Measurements from ENCODE around the gene GHRH.

The GHRH gene

GRCh38 chr20:37291724-37292126, 30.1 kb upstream of the GHRH start:
- no peak for DNase-seq (ENCODE audit: low read depth in 1 of 2, low spot score in 1 of 2)

GRCh38 chr20:37290158-37290810, 28.7 kb upstream of the GHRH start:
- DNase-seq (ENCODE audit: low read depth in 1 of 2, low spot score in 1 of 2), result no peak

GRCh38 chr20:37288091-37288490, 26.5 kb upstream of the GHRH start:
- DNase-seq (ENCODE audit: low read depth in 1 of 2, low spot score in 1 of 2), result no peak

GRCh38 chr20:37285664-37286374, 24.2 kb upstream of the GHRH start:
- no peak for DNase-seq (ENCODE audit: low read depth in 1 of 2, low spot score in 1 of 2)

- DNase-seq (ENCODE audit: low read depth in 1 of 2, low spot score in 1 of 2), result no peak
These were observed 23.1 kb upstream of the GHRH start for GRCh38 chr20:37284691-37285161.

GRCh38 chr20:37283530-37284195, 22.0 kb upstream of the GHRH start:
- DNase-seq (ENCODE audit: low read depth in 1 of 2, low spot score in 1 of 2), result no peak

- DNase-seq (ENCODE audit: low read depth in 1 of 2, low spot score in 1 of 2), result no peak
These were observed 20.9 kb upstream of the GHRH start for GRCh38 chr20:37282556-37282955.

- no peak for DNase-seq (ENCODE audit: low read depth in 1 of 2, low spot score in 1 of 2)
These were observed 18.8 kb upstream of the GHRH start for GRCh38 chr20:37280403-37280802.

- DNase-seq (ENCODE audit: low read depth in 1 of 2, low spot score in 1 of 2), result no peak
These were observed 18.2 kb upstream of the GHRH start for GRCh38 chr20:37279820-37280219.

GRCh38 chr20:37278966-37279590, 17.5 kb upstream of the GHRH start:
- DNase-seq (ENCODE audit: low read depth in 1 of 2, low spot score in 1 of 2), result no peak

- DNase-seq (ENCODE audit: low read depth in 1 of 2, low spot score in 1 of 2), result no peak
These were observed 15.6 kb upstream of the GHRH start for GRCh38 chr20:37277253-37277593.

GRCh38 chr20:37276494-37277252, 15.1 kb upstream of the GHRH start:
- DNase-seq (ENCODE audit: low read depth in 1 of 2, low spot score in 1 of 2), result no peak

GRCh38 chr20:37274851-37275524, 13.4 kb upstream of the GHRH start:
- no peak for DNase-seq (ENCODE audit: low read depth in 1 of 2, low spot score in 1 of 2)

GRCh38 chr20:37273988-37274387, 12.4 kb upstream of the GHRH start:
- no peak for DNase-seq (ENCODE audit: low read depth in 1 of 2, low spot score in 1 of 2)

- DNase-seq (ENCODE audit: low read depth in 1 of 2, low spot score in 1 of 2), result no peak
These were observed 9.8 kb upstream of the GHRH start for GRCh38 chr20:37271421-37271768.

GRCh38 chr20:37270576-37271420, 9.2 kb upstream of the GHRH start:
- DNase-seq (ENCODE audit: low read depth in 1 of 2, low spot score in 1 of 2), result no peak

- DNase-seq (ENCODE audit: low read depth in 1 of 2, low spot score in 1 of 2), result no peak
These were observed 6.2 kb upstream of the GHRH start for GRCh38 chr20:37267667-37268313.

GRCh38 chr20:37266940-37267666, 5.5 kb upstream of the GHRH start:
- no peak for DNase-seq (ENCODE audit: low read depth in 1 of 2, low spot score in 1 of 2)

GRCh38 chr20:37265152-37265551, 3.5 kb upstream of the GHRH start:
- DNase-seq (ENCODE audit: low read depth in 1 of 2, low spot score in 1 of 2), result no peak
